Measurements from ENCODE around the gene MOSPD3.

The MOSPD3 gene

GRCh38 chr7:100568896-100569844 is 43.2 kb upstream of the MOSPD3 start:
- H3K36me3 ChIP-seq (ENCODE audit: insufficient read depth, low read length): no peaks in the 10 kb centered on the region
- H3K27ac ChIP-seq (ENCODE audit: low read depth, low read length): no peak overlapping the region
- H3K4me1 ChIP-seq (ENCODE audit: control insufficient read depth, insufficient read depth, low read length, unreplicated experiment): peaks cover 10% of the 10 kb centered on the region
- no peaks in the 10 kb centered on the region for H3K27me3 ChIP-seq (ENCODE audit: insufficient read depth, low read length)
- H2AFZ ChIP-seq (ENCODE audit: low read length, unreplicated experiment): no peak overlapping the region
- H3K79me2 ChIP-seq (ENCODE audit: control insufficient read depth, insufficient read depth, low read length, unreplicated experiment): no peaks in the 10 kb centered on the region
- H3K4me3 ChIP-seq (ENCODE audit: low read depth, low read length): peak overlapping the region; percentile 75

- H2AFZ ChIP-seq (ENCODE audit: low read length, unreplicated experiment): no peak overlapping the region
- no peaks in the 10 kb centered on the region for H3K27me3 ChIP-seq (ENCODE audit: insufficient read depth, low read length)
- peaks cover 10% of the 10 kb centered on the region for H3K4me1 ChIP-seq (ENCODE audit: control insufficient read depth, insufficient read depth, low read length, unreplicated experiment)
- no peaks in the 10 kb centered on the region; the same call in 1 of the 2 replicates for H3K36me3 ChIP-seq (ENCODE audit: insufficient read depth, low read length)
- H3K79me2 ChIP-seq (ENCODE audit: control insufficient read depth, insufficient read depth, low read length, unreplicated experiment): no peaks in the 10 kb centered on the region
- H3K27ac ChIP-seq (ENCODE audit: low read depth, low read length): no peak overlapping the region
- no peak overlapping the region for H3K4me3 ChIP-seq (ENCODE audit: low read depth, low read length)
These were observed 41.1 kb upstream of the MOSPD3 start for GRCh38 chr7:100570954-100571828.

GRCh38 chr7:100571829-100572116 is 40.6 kb upstream of the MOSPD3 start:
- no peak overlapping the region for H3K27ac ChIP-seq (ENCODE audit: low read depth, low read length)
- H3K27me3 ChIP-seq (ENCODE audit: insufficient read depth, low read length): no peaks in the 10 kb centered on the region
- no peak overlapping the region for H2AFZ ChIP-seq (ENCODE audit: low read length, unreplicated experiment)
- H3K4me1 ChIP-seq (ENCODE audit: control insufficient read depth, insufficient read depth, low read length, unreplicated experiment): peaks cover 10% of the 10 kb centered on the region
- no peak overlapping the region for H3K4me3 ChIP-seq (ENCODE audit: low read depth, low read length)
- H3K79me2 ChIP-seq (ENCODE audit: control insufficient read depth, insufficient read depth, low read length, unreplicated experiment): no peaks in the 10 kb centered on the region
- no peaks in the 10 kb centered on the region; the same call in 1 of the 2 replicates for H3K36me3 ChIP-seq (ENCODE audit: insufficient read depth, low read length)

GRCh38 chr7:100572281-100572948 is 39.9 kb upstream of the MOSPD3 start:
- Histone ChIP-seq H3K4me1 (ENCODE audit: control insufficient read depth, insufficient read depth, low read length, unreplicated experiment) (peaks cover 6% of the 10 kb centered on the region), H3K27ac (ENCODE audit: low read depth, low read length) (no peak overlapping the region), H3K79me2 (ENCODE audit: control insufficient read depth, insufficient read depth, low read length, unreplicated experiment) (no peaks in the 10 kb centered on the region), H3K4me3 (ENCODE audit: low read depth, low read length) (no peak overlapping the region), H3K27me3 (ENCODE audit: insufficient read depth, low read length) (no peaks in the 10 kb centered on the region), H3K36me3 (ENCODE audit: insufficient read depth, low read length) (no peaks in the 10 kb centered on the region; the same call in 1 of the 2 replicates), H2AFZ (ENCODE audit: low read length, unreplicated experiment) (no peak overlapping the region)

- Histone ChIP-seq H2AFZ (ENCODE audit: low read length, unreplicated experiment) (no peak overlapping the region), H3K27me3 (ENCODE audit: insufficient read depth, low read length) (no peaks in the 10 kb centered on the region), H3K79me2 (ENCODE audit: control insufficient read depth, insufficient read depth, low read length, unreplicated experiment) (no peaks in the 10 kb centered on the region), H3K4me3 (ENCODE audit: low read depth, low read length) (no peak overlapping the region), H3K27ac (ENCODE audit: low read depth, low read length) (no peak overlapping the region), H3K36me3 (ENCODE audit: insufficient read depth, low read length) (no peaks in the 10 kb centered on the region; the same call in 1 of the 2 replicates), H3K4me1 (ENCODE audit: control insufficient read depth, insufficient read depth, low read length, unreplicated experiment) (peaks cover 4% of the 10 kb centered on the region)
These were observed 39.2 kb upstream of the MOSPD3 start for GRCh38 chr7:100572949-100573675.

- no peak within 1 kb of the TSS for H3K27ac ChIP-seq (ENCODE audit: low read depth, low read length)
- no peaks in the 10 kb centered on the region for H3K79me2 ChIP-seq (ENCODE audit: control insufficient read depth, insufficient read depth, low read length, unreplicated experiment)
- H2AFZ ChIP-seq (ENCODE audit: low read length, unreplicated experiment): no peak within 1 kb of the TSS
- H3K36me3 ChIP-seq (ENCODE audit: insufficient read depth, low read length): no peaks in the 10 kb centered on the region; the same call in 1 of the 2 replicates
- H3K4me3 ChIP-seq (ENCODE audit: low read depth, low read length): no peak within 1 kb of the TSS
- H3K4me1 ChIP-seq (ENCODE audit: control insufficient read depth, insufficient read depth, low read length, unreplicated experiment): peaks cover 4% of the 10 kb centered on the region
- H3K27me3 ChIP-seq (ENCODE audit: insufficient read depth, low read length): no peaks in the 10 kb centered on the region
These were observed 38.5 kb upstream of the MOSPD3 start, which contains the start of gene SAP25 for GRCh38 chr7:100573691-100574361. Gene SAP25 (minus strand): TSS chr7:100573900. CDS start chr7:100573742, 158 bp downstream.

GRCh38 chr7:100574362-100575205 is 37.8 kb upstream of the MOSPD3 start:
- no peak overlapping the region for H3K27ac ChIP-seq (ENCODE audit: low read depth, low read length)
- no peaks in the 10 kb centered on the region for H3K79me2 ChIP-seq (ENCODE audit: control insufficient read depth, insufficient read depth, low read length, unreplicated experiment)
- H3K27me3 ChIP-seq (ENCODE audit: insufficient read depth, low read length): no peaks in the 10 kb centered on the region
- peaks cover 4% of the 10 kb centered on the region for H3K4me1 ChIP-seq (ENCODE audit: control insufficient read depth, insufficient read depth, low read length, unreplicated experiment)
- no peak overlapping the region for H2AFZ ChIP-seq (ENCODE audit: low read length, unreplicated experiment)
- H3K36me3 ChIP-seq (ENCODE audit: insufficient read depth, low read length): no peaks in the 10 kb centered on the region; the same call in 1 of the 2 replicates
- H3K4me3 ChIP-seq (ENCODE audit: low read depth, low read length): no peak overlapping the region

GRCh38 chr7:100575206-100575631 is 37.1 kb upstream of the MOSPD3 start:
- peaks cover 4% of the 10 kb centered on the region for H3K4me1 ChIP-seq (ENCODE audit: control insufficient read depth, insufficient read depth, low read length, unreplicated experiment)
- H3K4me3 ChIP-seq (ENCODE audit: low read depth, low read length): no peak overlapping the region
- H3K27ac ChIP-seq (ENCODE audit: low read depth, low read length): no peak overlapping the region
- H3K79me2 ChIP-seq (ENCODE audit: control insufficient read depth, insufficient read depth, low read length, unreplicated experiment): no peaks in the 10 kb centered on the region
- H3K27me3 ChIP-seq (ENCODE audit: insufficient read depth, low read length): no peaks in the 10 kb centered on the region
- H2AFZ ChIP-seq (ENCODE audit: low read length, unreplicated experiment): no peak overlapping the region
- no peaks in the 10 kb centered on the region; the same call in 1 of the 2 replicates for H3K36me3 ChIP-seq (ENCODE audit: insufficient read depth, low read length)
